Activated T-cell treated with anti-CD3 and anti-CD28 coated beads, Interleukin-2, amount 50 U/mL, for 72 hours (primary cell): ENCODE measurements around the gene RAPSN. TPM values are rescaled to one million over a fixed set of nuclear protein-coding genes. Genes with fewer than 3 reads are reported as not detected.

Experiments
- ATAC-seq, 2 donors: fragments of 150-1000 bp; cut with Tn5 transposase; replicated peaks in 1 of 2; 2 replicates each; pipeline ENCODE4 v1.10.0; 2021; ENCODE audit warnings: moderate library complexity in 2 of 2, mild to moderate bottlenecking in 1 of 2
- DNase-seq, 2 donors: peaks; one replicate each; pipeline ENCODE4 v3.0.0; 2021 to 2022; ENCODE audit warnings: mixed read lengths in 1 of 2
- H3K27ac Mint-ChIP-seq: one replicate; pipeline ENCODE4 v1.8.0; 2022; ENCODE audit warnings: mild to moderate bottlenecking, moderate library complexity, mixed read lengths
- H3K27me3 Mint-ChIP-seq: one replicate; pipeline ENCODE4 v1.8.0; 2022; ENCODE audit warnings: low read depth, mixed read lengths
- H3K36me3 Mint-ChIP-seq, 2 donors: one replicate each; pipeline ENCODE4 v1.8.0; 2022; ENCODE audit warnings: mixed read lengths in 2 of 2, mild to moderate bottlenecking in 1 of 2; ENCODE audit not compliant: insufficient read depth in 2 of 2
- H3K4me1 Mint-ChIP-seq: one replicate; pipeline ENCODE4 v1.8.0; 2022; ENCODE audit warnings: low read depth, mixed read lengths
- H3K4me3 Mint-ChIP-seq, 2 donors: one replicate each; pipeline ENCODE4 v1.8.0; 2022; ENCODE audit warnings: mild to moderate bottlenecking in 2 of 2, mixed read lengths in 2 of 2, moderate library complexity in 2 of 2
- H3K9me3 Mint-ChIP-seq, 2 donors: one replicate each; pipeline ENCODE4 v1.8.0; 2022; ENCODE audit warnings: mixed read lengths in 2 of 2
- total RNA-seq, 2 donors: library from RNA; stranded (reverse); gene quantifications; one replicate each; pipeline ENCODE4 v1.2.3, GENCODE V29; 2022

Gene RAPSN
- total RNA-seq, 2 donors from 2014 or later = 0.77 to 1.3 TPM

DNA sequence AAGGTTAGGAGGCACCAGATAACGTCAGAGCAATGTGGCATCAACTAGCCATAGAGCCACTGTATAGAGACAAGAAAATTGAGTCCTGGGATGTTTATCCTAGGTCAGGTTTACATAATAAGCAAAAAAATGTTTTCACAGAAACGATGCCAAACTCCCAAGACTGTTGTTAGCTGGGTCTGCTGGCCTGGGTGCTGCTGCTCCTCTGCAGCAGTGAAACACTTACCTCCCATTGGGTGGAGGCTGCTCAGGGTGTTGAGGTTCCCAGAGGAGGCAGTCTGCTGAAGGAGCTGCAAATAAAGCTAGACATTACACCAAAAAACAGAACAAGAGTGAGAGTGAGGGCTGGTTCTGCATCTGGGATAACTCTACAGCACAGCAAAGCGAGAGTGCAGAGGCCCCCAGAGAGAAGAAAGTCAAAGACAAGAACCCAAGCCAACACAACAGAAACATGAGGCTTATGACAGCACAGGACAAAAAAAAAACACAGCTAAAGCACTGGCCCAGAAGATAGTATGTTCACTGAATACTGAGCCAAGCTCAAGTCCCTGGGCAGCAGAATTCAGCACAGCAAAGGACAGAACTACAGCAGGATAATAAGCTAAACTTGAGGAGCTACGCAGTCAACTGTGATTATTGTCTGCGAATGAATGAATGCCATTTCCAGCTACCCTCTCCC, 29.9 kb upstream of the RAPSN start:
- no peak for ATAC-seq
- H3K9me3 Mint-ChIP-seq = no peaks in the 10 kb centered on the region
- no peaks in the 10 kb centered on the region for H3K27me3 Mint-ChIP-seq
- H3K27ac Mint-ChIP-seq = peak overlapping the region; percentile 62
- no peak for DNase-seq
- no peak overlapping the region for H3K4me3 Mint-ChIP-seq
- H3K36me3 Mint-ChIP-seq = peaks cover 12 to 33% of the 10 kb centered on the region in 2 donors
- H3K4me1 Mint-ChIP-seq = peaks cover 22% of the 10 kb centered on the region

DNA sequence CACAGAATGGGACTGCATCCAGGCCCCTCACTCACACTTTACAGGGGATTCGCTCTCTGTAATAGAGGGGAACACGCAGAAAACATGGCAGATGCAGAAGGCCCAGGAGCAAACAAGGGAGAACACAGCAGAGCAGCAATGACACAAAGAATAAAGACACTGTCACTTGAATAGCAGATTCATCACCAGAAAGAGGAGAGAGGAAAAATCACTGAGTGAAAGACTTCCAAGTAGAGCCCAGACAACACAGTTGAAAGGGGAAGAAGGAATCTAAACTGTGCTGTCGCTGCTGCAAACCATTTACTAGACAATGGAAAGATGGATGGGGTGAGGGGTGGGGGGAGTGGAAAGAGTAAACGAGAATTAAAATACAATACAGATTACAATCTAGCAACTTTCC, 28.8 kb upstream of the RAPSN start:
- no peaks in the 10 kb centered on the region for H3K9me3 Mint-ChIP-seq
- peak overlapping the region; percentile 9 to 16 for H3K4me3 Mint-ChIP-seq
- H3K27me3 Mint-ChIP-seq = no peaks in the 10 kb centered on the region
- peaks cover 12 to 32% of the 10 kb centered on the region in 2 donors for H3K36me3 Mint-ChIP-seq
- DNase-seq = no peak
- H3K27ac Mint-ChIP-seq = peak overlapping the region; percentile 82
- ATAC-seq = no peak
- peaks cover 22% of the 10 kb centered on the region for H3K4me1 Mint-ChIP-seq

DNA sequence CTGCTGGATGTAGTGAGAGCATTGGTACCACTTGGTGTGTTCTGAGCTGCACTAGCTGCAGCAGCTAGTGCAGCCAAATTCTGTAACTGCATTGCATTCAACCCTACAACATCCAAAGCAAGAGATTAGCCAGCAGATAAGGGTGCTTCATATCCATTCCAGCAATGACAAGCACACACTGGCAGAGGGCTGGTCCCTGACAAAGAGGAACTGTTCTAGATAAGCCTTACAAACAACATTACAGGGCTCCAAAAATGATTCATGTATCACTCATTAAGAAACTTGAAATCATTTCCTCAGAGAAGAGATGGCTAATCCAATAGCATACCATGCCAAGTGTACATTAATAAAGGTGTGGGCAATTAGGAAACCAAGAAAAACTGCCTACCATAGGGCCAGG, 28.4 kb upstream of the RAPSN start:
- peaks cover 22% of the 10 kb centered on the region for H3K4me1 Mint-ChIP-seq
- H3K27ac Mint-ChIP-seq = peak overlapping the region; percentile 82
- ATAC-seq (peak; percentile 92 to 98), DNase-seq (peak; percentile 29 to 37)
- H3K27me3 Mint-ChIP-seq = no peaks in the 10 kb centered on the region
- H3K36me3 Mint-ChIP-seq = peaks cover 12 to 29% of the 10 kb centered on the region in 2 donors
- no peaks in the 10 kb centered on the region for H3K9me3 Mint-ChIP-seq
- H3K4me3 Mint-ChIP-seq = peak overlapping the region in 1 of 2 donors; percentile 16

DNA sequence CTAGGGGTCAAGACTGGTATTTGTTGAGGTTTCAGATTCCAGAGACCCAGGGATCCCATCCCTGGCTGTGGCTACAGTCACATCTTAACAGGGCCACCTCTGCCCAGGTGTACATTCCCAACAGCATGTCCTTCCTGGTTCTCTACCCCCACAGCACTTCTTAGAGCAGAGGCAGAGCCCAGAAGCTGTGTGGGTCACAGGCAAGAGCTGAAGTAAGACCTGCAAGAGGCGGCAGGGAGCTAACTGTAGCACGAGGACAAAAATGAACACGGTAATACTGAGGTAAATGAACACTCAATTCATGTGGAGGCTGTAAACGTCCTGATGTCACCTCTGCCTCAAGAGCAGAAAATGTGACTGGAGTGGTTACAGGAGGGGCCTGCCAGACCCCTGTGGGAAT, 21.7 kb upstream of the RAPSN start:
- ATAC-seq (no peak), DNase-seq (no peak)
- peaks cover 10% of the 10 kb centered on the region for H3K4me1 Mint-ChIP-seq
- H3K4me3 Mint-ChIP-seq = no peak overlapping the region
- no peaks in the 10 kb centered on the region for H3K27me3 Mint-ChIP-seq
- peak overlapping the region; percentile 20 for H3K27ac Mint-ChIP-seq
- peaks cover 4 to 38% of the 10 kb centered on the region in 2 donors for H3K36me3 Mint-ChIP-seq
- H3K9me3 Mint-ChIP-seq = no peaks in the 10 kb centered on the region

DNA sequence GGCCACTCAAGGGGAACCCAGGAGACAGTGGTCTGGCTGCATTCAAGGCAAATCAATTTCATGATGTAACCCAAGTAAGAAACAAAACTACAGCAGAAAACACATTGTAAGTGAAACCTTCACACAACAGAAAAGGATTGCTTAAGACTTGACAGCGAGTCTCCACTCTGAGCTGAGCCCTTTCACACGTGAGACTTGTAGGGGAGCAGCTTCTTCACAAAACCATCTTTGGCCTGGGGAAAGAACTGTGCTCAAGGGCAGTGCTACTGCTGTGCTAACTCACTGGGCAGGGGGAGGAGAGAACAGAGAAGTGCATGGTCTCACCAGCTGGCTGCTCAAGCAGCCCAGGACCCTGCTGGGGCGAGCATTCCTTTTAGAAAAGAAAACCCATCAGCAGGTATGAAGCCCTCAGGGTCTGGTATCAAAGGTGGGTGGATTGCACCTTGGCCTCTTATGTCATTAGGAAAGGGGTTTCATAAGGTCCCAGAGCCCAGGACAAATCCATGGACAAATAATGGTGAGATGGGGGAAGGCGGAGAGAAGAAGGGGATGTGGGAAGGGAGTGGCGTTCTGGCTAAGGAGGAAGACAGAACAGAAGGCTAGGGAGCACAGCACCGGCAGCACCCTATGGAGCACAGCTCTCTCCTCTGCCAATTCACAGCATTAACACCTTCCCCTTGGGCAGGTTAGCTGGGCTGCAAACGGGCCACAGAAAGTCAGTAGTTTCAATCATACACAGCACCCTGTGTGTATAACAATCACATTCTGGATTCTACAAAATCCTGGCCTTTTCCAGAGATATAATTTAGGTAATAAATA, 20.6 kb upstream of the RAPSN start:
- peak in 1 of 2 donors; percentile 23 for ATAC-seq
- peak overlapping the region; percentile 72 for H3K27ac Mint-ChIP-seq
- no peak overlapping the region for H3K4me3 Mint-ChIP-seq
- no peak for DNase-seq
- peaks cover 4 to 34% of the 10 kb centered on the region in 2 donors for H3K36me3 Mint-ChIP-seq
- H3K27me3 Mint-ChIP-seq = no peaks in the 10 kb centered on the region
- peaks cover 10% of the 10 kb centered on the region for H3K4me1 Mint-ChIP-seq
- no peaks in the 10 kb centered on the region for H3K9me3 Mint-ChIP-seq

DNA sequence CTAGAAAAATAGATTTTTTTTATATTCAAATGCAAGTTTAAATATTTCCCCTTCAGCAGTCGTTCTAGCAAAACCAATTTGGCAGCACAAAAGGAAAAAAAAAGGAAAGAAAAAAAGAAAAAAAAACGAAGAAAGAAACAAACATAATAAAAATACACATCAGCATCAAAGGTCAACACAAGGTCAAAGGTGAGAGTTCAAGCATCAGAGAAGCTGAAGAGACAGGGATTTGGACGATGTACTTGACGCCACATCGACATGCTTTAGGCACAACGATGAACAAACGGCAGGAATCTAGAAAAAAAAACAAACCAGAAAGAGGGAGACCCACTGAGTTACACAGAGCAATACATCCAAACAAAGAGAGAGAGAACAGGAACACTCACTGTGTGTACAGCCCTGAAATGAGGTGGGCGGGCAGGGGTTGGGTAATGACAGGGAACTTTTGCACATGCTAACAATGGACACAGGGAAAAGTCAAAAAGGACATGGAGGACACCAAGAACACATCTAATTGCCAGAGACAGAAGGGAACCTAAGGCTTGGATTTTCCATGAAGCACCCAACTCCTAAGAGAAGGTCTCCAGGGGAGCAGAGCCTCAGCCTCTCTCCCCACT, 19.8 kb upstream of the RAPSN start:
- DNase-seq (no peak), ATAC-seq (no peak)
- Mint-ChIP-seq H3K4me1 (peaks cover 10% of the 10 kb centered on the region), H3K9me3 (no peaks in the 10 kb centered on the region), H3K36me3 (peaks cover 0 to 30% of the 10 kb centered on the region in 2 donors), H3K27ac (peak overlapping the region; percentile 89), H3K4me3 (no peak overlapping the region), H3K27me3 (no peaks in the 10 kb centered on the region)

DNA sequence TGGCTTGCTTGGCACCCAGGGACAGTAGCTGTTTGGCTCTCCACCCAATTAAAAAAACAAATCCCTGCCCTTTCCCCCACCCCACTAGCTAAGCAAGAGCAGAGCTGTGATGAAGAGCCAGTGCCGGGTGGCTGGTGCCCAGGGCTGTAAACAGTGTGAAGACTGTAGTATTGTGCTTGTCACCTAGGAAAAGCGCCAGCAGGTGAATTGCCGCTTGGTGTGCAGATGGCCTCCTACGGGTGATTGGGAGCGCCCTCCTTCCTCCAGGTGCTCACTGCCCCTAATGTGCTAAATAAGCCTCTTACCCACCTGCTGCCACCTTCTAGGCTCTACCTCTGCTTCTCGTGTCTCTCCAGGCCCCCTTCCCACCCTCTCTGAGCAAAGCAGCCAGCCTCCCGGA, 18.4 kb upstream of the RAPSN start:
- no peaks in the 10 kb centered on the region for H3K9me3 Mint-ChIP-seq
- no peak overlapping the region for H3K4me3 Mint-ChIP-seq
- DNase-seq = no peak
- H3K4me1 Mint-ChIP-seq = peaks cover 10% of the 10 kb centered on the region
- H3K36me3 Mint-ChIP-seq = peaks cover 0 to 24% of the 10 kb centered on the region in 2 donors
- no peak for ATAC-seq
- no peaks in the 10 kb centered on the region for H3K27me3 Mint-ChIP-seq
- H3K27ac Mint-ChIP-seq = peak overlapping the region; percentile 89

DNA sequence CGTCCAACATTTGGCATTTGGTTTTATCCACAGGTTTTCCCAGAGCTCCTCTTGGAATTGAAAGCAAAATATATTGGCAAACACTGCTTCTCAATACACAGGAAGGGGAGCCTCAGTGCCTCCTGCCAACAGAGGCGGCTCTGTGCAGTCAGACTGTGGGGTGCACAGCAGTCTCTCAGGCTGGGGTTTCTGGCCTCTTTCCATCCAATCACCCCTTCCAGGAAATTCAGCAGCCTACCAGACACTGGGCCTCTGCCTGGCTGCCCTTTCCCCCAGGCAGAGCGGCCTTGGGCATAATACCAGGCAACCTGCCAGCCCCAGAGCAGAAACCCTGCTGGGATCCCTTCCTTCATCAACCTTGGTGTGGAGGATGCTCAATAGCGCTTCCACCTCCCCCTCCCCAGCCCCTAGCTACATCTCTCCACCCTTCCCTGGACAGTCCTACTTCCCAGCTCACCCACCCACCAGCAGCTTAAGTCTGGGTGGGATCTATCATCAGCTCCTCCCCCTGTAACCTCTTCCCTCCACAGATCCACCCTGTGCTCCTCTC, 17.8 kb upstream of the RAPSN start:
- Mint-ChIP-seq H3K4me3 (no peak overlapping the region), H3K9me3 (no peaks in the 10 kb centered on the region), H3K27me3 (no peaks in the 10 kb centered on the region), H3K27ac (peak overlapping the region; percentile 91), H3K36me3 (peaks cover 0 to 23% of the 10 kb centered on the region in 2 donors), H3K4me1 (peaks cover 10% of the 10 kb centered on the region)
- DNase-seq (no peak), ATAC-seq (no peak)

DNA sequence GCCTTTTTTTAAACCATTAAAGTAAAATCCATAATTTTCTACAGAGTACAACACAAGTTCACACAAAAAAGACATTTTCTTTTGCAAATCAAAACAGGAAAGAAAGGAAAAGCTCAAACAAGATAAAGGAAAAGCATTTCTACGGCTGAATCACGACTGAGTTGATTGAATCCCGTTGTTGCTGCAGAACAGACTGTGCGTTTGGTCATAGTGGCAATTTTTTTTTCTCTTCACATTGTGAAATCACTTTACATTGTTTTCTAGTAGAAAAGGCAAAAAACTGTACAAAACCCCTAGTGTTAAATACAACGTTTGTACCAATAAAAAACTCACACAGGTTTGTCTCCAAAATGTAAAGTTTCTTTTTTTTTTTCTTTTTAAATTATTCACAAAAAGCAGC, 17.3 kb upstream of the RAPSN start:
- Mint-ChIP-seq H3K27me3 (no peaks in the 10 kb centered on the region), H3K27ac (peak overlapping the region; percentile 91), H3K36me3 (peaks cover 0 to 18% of the 10 kb centered on the region in 2 donors), H3K4me1 (peaks cover 10% of the 10 kb centered on the region), H3K9me3 (no peaks in the 10 kb centered on the region), H3K4me3 (no peak overlapping the region)
- DNase-seq (no peak), ATAC-seq (no peak)

DNA sequence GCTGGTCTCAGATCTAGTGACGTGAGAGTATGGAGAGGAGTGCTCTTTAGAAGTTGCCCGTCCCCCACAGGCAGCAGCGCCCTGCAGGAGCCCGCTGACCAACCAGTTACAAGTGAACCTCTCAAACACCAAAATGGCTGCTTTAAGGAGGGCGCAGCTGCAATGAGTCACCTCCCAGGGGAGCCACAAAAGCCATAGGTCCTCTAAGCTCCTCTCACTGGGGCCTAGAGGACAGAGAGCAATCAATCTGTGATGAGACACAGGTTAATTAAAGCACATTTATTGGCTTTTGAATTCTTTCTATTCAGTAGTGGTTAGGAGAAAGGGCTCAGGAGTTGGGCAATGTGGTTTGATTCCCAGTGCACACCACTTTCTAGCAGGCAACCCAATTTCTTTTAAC, 15.5 kb upstream of the RAPSN start:
- H3K36me3 Mint-ChIP-seq = peaks cover 0 to 10% of the 10 kb centered on the region in 2 donors
- no peak for ATAC-seq
- H3K4me1 Mint-ChIP-seq = peaks cover 10% of the 10 kb centered on the region
- no peak for DNase-seq
- no peak overlapping the region for H3K27ac Mint-ChIP-seq
- no peaks in the 10 kb centered on the region for H3K27me3 Mint-ChIP-seq
- H3K4me3 Mint-ChIP-seq = no peak overlapping the region
- H3K9me3 Mint-ChIP-seq = no peaks in the 10 kb centered on the region

DNA sequence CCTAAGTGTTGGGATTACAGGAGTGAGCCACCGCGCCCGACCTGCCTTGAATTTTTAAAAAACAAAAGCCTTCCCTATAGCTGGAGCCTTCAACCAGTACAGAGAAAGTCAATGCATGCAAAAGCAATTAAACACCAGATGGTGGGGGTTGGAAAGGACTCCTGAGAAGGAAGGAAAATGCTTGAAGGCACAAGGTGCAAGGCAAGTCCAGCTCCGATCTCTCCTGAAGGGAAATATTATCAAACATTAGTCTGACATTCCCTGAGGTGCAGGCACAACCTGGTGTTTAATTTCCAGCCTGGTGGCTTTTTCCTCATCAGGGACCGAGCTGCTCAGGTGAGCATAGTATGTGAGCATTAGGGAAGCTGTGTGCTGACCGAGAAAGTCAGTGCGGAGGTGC, 12.9 kb upstream of the RAPSN start:
- H3K27ac Mint-ChIP-seq = peak overlapping the region; percentile 2
- no peaks in the 10 kb centered on the region for H3K9me3 Mint-ChIP-seq
- H3K4me1 Mint-ChIP-seq = no peaks in the 10 kb centered on the region
- no peaks in the 10 kb centered on the region for H3K27me3 Mint-ChIP-seq
- H3K36me3 Mint-ChIP-seq = no peaks in the 10 kb centered on the region
- no peak overlapping the region for H3K4me3 Mint-ChIP-seq
- ATAC-seq (no peak), DNase-seq (no peak)

DNA sequence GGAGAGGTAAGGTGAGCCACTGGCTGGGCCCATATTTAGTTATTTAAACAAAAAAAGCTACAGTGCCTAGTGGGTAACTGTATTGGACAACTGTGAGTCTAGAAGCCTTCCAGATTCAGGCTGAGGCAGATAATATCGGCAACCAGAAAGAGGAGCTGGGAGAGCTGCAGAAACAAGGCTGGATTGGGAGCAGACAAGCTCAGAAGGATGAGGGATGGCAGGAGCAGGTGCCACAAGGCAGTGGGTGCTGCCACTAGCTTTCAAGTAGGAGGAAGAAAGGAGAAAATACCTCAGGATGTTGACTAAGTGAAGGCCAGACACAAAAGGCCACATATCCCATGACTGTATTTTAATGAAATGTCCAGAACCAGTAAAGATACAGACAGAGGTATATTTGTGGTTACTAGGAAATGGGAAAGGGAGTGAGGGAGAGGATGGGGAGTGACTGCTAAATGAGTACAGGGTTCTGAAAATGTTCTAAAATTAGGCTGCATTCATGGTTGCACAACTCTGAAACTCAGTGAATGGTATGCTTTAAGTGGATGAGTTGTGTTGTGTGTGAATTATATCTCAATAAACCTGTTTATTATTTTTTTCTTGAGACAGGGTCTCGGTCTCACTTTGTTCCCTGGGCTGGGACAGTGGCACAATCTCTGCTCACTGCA, 11.8 kb upstream of the RAPSN start:
- no peak for ATAC-seq
- no peaks in the 10 kb centered on the region for H3K4me1 Mint-ChIP-seq
- H3K4me3 Mint-ChIP-seq = no peak overlapping the region
- H3K27ac Mint-ChIP-seq = no peak overlapping the region
- H3K36me3 Mint-ChIP-seq = no peaks in the 10 kb centered on the region
- H3K9me3 Mint-ChIP-seq = no peaks in the 10 kb centered on the region
- no peaks in the 10 kb centered on the region for H3K27me3 Mint-ChIP-seq
- no peak for DNase-seq
